LNCaP clone FGC (cell line): ENCODE results near the gene HGS.
A peak's percentile ranks its signal among the peaks of the same experiment; 100 is the strongest.

ENCODE experiments used
- DNase-seq: peaks from one replicate; pipeline ENCODE4 v3.0.0-alpha.2; 2011; ENCODE audit warnings: low read depth
- H3K4me3 ChIP-seq: 2 replicates; pipeline ENCODE4 v1.5.1; 2011; ENCODE audit warnings: mild to moderate bottlenecking, low read depth, low read length, control low read depth
- CTCF ChIP-seq: IDR thresholded peaks from 2 replicates; pipeline ENCODE4 v1.5.1; 2012; ENCODE audit warnings: mild to moderate bottlenecking; ENCODE audit not compliant: control insufficient read depth, insufficient read depth; ENCODE audit errors: extremely low read depth

The HGS gene, protein sequence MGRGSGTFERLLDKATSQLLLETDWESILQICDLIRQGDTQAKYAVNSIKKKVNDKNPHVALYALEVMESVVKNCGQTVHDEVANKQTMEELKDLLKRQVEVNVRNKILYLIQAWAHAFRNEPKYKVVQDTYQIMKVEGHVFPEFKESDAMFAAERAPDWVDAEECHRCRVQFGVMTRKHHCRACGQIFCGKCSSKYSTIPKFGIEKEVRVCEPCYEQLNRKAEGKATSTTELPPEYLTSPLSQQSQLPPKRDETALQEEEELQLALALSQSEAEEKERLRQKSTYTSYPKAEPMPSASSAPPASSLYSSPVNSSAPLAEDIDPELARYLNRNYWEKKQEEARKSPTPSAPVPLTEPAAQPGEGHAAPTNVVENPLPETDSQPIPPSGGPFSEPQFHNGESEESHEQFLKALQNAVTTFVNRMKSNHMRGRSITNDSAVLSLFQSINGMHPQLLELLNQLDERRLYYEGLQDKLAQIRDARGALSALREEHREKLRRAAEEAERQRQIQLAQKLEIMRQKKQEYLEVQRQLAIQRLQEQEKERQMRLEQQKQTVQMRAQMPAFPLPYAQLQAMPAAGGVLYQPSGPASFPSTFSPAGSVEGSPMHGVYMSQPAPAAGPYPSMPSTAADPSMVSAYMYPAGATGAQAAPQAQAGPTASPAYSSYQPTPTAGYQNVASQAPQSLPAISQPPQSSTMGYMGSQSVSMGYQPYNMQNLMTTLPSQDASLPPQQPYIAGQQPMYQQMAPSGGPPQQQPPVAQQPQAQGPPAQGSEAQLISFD

DNA sequence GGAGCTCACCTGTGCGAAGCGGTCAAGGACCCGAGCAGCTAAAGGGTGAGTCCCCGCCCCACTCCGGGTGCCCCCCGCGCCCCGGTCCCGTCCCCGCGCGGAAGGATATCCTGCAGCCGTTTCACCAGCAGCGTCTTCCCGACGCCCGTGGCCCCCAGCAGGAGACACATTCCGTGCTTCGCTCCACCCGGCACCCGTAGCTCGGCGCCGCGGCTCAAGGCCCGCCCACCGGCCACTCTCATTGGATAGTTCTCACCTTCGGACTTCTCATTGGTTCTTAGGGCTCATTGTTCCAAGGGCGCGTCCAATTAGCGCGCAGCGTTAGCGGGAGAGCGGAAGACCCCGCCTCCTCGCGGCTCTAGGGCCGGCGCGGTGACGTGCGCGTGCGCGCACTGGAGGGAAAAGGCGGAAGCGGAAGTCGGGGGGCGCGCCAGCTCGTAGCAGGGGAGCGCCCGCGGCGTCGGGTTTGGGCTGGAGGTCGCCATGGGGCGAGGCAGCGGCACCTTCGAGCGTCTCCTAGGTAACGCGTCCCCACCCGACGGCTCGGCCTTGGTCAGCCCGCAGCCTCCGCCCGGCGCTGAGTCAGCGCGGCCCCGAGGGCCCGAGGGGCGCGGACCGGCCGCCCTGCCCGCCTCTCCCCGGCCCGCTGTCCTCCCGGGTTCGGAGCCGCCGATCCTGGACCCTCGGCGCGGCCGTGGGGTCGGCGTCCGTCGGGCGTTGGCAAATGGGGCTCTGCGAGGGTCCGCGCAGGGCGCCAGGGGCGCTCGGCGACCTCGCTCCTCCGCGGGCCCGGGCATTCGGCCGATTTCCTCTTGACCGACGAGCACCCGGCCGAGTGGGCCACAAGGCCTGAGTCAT is at the start of gene HGS, which contains the start of gene ARL16:
TSS of gene HGS (plus strand) at position 428 of the 858 bp plus-strand sequence. CDS start at position 484, 56 bp downstream.
TSS of gene ARL16 (minus strand) at position 214 of the 858 bp plus-strand sequence. CDS start at position 170, 44 bp downstream.
- H3K4me3 ChIP-seq: peak within 1 kb of the TSS; percentile 99
- DNase-seq: peak; percentile 95
- TF ChIP-seq CTCF: no peak

DNA sequence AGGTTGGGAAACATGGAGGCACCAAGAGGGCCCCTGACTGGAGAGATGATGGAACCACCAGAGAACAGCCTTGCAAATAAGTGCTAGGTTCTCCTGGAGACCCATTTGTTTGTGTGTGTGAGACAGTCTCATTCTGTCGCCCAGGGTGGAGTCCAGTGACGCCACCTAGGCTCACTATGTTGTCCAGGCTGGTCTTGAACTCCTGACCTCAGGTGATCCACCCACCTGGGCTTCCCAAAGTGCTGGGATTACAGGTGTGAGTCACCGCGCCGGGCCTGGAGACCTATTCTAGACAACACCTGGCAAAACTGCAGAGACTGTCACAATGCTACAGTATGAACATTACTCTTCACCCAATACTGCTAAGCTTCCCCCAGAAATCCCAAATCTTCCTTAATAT is 48.4 kb upstream of the HGS start:
- no peak for DNase-seq
- H3K4me3 ChIP-seq: peak overlapping the region; percentile 99

GRCh38 chr17:81635973-81636504 is 47.8 kb upstream of the HGS start:
- TF ChIP-seq CTCF: no peak
- no peak for DNase-seq
- H3K4me3 ChIP-seq: peak overlapping the region; percentile 99

More for the DNA sequence above, 48.4 kb upstream of the HGS start:
- TF ChIP-seq CTCF: no peak

- H3K4me3 ChIP-seq: peak within 1 kb of the TSS; percentile 99
- TF ChIP-seq CTCF: no peak
- peak; percentile 38 for DNase-seq
Observed at GRCh38 chr17:81636505-81637288, 47.1 kb upstream of the HGS start, which contains the start of the genes NPLOC4 and TSPAN10. NPLOC4 (minus strand) TSS chr17:81637112; CDS start chr17:81636930, 182 bp downstream. TSPAN10 (plus strand) TSS chr17:81637196; CDS start chr17:81642413, 5,217 bp downstream.

- TF ChIP-seq CTCF: no peak
- no peak for DNase-seq
- no peak overlapping the region for H3K4me3 ChIP-seq
Observed at GRCh38 chr17:81638683-81639082, 45.1 kb upstream of the HGS start.
